Measurements from ENCODE around the gene ST6GALNAC6.
"Not testable (repeated sequence)": the region's sequence is repeated elsewhere in the genome, so short reads cannot be mapped to it uniquely, and the experiment has no call there.

Gene ST6GALNAC6

GRCh38 chr9:127870887-127871286, 28.5 kb downstream of the ST6GALNAC6 start:
- no peak for DNase-seq

DNA sequence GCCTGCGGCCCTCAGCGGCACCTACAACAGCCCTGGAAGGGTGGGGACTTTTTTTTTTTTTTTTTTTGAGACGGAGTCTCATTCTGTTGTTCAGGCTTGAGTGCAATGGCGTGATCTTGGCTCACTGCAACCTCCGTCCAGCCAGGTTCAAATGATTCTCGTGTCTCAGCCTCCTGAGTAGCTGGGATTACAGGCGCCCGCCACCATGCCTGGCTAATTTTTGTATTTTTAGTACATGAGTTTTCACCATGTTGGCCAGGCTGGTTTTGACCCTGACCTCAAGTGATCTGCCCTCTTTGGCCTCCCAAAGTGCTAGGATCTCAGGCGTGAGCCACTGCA, 29.3 kb downstream of the ST6GALNAC6 start:
- not testable (repeated sequence) for DNase-seq

DNA sequence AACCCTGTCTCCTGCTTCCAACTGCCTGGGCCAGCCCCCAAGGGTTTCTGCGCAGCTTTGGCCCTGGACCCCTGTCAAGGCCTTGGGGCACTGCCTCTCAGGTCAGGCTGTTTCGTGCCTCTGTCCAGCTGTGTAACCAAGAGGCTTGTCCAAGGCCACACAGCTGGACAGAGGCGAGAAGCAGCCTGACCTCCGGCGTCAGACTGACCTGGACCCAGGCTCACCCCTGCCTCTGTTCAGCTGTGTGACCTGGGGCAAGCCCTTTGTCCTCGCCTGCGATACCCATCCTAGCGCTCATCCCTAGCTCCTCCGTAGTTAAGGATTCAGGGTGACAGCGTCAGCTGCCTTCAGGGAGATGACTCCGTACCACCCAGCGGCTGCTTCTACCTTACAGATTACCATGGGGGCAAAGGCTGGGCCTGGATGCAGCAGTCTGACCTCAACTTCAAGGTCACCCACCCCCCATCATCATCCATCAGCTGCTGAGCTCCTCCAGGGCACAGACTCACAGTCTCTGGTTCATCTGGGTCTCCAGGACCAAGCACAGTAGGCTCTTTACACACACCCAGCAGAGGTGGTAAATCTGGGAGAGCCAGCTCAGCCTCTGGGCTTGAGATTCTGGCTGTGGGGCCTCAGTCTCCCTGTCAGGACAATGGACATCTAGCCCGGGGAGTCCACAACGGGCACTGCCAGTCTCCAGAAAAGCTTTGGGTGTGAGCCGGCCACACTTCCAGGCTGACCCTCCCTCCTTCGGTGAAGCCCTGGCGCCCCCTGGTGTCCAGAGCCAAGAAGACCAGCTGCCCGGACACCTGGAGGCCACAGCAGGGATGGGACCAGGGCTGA, 29.9 kb downstream of the ST6GALNAC6 start:
- peak; percentile 50 to 77 for DNase-seq

DNA sequence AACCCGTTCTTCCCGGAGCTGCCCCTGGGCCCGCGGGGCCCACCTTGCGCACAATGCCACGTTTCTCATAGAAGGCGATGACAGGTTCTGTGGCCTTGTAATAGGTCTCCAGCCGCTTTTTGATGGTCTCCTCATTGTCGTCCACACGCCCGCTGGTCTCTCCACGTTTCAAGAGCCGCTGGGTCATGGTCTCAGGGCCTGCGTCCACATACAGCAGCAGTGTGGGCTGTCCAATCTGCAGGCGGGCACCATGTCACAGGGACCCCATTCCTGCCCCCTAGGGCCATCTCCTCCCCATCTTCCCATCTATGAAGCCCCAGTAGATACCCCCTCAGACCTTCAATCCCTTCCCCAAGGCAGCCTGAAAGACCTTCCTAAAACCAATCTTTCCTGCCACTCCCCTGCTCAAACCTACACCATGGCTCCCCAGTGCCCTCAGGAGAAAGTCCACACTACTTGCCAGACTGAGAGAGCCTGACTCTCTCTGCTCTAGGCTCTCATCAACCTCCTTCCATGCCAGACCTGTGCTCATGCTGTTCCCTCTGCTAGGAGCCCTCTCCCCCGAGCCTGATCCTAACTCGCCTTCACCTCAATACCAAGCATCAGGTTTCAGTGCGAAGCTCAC, 31.0 kb downstream of the ST6GALNAC6 start:
- no peak for DNase-seq

DNA sequence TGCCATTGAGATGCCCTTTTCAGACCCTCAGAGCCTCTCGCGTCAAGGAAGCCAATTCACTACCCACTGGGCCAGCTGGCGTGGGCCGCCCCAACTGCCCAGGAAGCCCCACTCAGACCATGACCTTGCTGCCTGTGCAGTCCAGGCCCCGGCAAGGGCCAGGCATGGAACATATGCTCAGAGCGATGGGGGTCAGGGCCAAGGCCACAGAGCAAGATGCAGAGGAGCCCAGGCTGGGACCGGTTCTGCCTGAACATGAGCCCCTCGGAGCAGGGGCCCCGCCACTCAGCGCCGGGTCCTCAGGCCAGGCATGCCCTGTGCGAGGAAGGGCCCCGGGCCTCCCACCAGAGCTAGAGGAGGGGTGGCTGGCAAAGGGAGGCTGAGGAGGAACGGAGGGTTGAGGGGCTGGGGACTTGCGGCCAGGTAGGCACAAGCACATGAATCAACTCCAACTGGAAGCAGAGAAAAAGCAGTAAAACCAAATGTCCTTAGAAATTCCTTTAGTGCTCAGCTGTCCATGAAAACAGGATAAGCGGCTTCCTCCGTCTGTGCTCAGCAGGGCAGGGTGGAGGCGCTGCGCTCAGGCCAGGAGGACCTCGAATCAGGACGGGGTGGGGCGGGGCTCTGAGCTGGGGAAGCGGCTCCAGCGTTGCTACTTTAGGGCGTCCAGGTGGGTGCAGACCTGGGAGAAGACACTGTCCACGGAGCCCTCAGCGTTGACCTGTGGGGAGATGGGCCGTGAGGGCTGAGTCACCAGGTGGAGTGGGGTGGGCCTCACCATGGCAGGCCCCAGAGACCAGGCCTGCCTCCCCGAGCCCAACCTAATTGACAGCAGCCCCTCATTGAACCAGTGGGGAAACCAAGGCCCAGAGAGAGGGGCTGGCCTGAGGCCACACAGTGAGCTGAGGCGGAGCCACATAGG, 31.8 kb downstream of the ST6GALNAC6 start:
- DNase-seq, result no peak

DNA sequence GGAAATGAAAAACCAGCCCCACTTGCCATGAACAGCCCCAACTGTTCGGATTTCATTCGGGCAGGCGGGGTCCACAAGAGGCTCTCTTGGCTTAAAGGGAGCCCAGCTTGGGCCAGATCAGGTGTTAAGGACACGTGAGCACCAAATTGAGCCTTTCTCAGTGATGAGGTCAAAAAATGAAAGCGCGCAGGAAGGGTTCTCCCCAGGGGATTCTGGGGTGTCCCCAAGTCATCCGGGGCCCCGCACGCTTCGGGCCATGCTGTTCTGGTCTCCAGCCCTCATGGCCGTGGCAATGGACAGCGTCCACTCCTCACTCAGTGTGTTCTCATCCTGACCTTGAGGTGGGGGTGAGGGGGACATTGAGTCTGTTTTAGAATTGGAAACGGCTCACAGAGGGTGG, 32.9 kb downstream of the ST6GALNAC6 start:
- no peak for DNase-seq

DNA sequence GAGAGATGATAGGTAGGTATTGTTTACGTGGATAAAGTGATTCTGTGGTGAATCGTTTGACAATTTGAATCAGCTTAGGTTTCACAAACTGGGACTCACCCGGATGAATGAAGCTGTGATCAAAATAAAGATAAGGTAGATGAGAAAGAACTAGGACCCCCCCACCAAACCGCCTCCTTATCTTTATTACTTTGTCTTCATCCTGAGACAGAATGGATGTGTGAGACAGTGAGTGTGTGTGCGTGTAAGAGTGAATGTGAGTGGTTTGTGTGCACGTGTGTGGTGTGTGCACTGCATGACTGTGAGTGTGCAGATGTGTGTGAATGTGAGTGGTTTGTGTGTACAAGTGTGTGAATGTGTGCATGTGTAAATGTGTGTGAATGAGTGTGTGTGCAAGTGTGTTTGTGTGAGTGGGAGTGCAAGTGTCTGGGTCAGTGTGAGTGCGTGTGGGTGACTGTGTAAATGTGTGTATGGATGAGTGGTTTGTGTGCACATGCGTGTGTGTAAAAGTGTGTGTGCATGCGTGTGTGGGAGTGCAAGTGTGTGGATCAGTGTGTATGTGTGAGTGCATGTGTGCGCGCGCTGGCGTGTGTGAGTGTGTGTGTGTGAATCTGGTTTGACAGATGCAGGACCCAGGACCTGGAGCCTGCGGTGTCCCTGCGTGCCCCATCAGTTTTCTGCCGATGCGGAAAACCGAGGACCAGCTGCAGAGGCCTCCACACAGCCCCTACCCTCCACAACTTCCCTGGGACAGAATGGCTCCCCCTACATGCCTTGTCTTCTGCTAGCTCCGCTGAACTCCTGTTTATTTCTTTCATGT, 33.5 kb downstream of the ST6GALNAC6 start:
- no peak for DNase-seq

- no peak for DNase-seq
Measured at GRCh38 chr9:127863191-127863621, 36.2 kb downstream of the ST6GALNAC6 start.

- DNase-seq, result no peak
Measured at GRCh38 chr9:127862075-127863011, 37.1 kb downstream of the ST6GALNAC6 start.

DNA sequence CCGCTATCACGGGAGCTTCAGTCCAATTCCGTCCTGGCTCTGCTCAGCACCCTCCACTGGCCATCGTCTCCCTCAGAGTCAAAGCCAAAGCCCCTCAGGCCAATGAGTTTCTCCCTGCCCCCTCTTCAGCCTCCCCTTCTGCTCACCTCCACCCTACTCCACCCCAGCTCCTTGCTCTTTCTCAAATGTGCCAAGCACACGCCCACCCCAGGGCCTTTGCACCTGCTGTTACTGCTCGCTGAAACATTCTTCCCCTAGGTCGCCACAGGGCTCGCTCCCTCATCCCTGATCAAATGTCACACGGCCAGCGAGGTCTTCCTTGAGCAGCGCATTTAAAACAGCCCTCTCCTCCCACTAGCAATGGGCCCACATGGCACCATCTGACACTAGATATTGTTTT, 38.6 kb downstream of the ST6GALNAC6 start:
- no peak for DNase-seq

DNA sequence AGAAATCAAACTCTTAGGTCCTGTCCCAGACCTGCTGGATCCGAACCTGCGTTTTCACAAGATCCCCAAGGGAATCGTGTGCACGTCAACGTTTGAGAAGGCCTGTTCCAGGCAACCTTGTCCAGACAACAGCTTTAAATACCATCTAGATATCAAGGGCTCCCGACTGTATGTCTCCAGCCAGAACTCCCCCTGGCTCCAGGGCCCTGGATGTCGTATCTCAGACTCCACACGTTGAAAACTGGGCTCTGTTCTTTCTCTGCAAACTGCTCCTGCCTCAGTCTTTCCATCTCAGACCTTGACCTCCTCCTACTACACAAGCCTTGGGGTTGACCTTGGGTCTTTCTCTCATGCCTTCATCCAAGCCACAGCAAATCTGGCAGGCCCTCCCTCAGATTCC, 39.1 kb downstream of the ST6GALNAC6 start:
- DNase-seq, result no peak

DNA sequence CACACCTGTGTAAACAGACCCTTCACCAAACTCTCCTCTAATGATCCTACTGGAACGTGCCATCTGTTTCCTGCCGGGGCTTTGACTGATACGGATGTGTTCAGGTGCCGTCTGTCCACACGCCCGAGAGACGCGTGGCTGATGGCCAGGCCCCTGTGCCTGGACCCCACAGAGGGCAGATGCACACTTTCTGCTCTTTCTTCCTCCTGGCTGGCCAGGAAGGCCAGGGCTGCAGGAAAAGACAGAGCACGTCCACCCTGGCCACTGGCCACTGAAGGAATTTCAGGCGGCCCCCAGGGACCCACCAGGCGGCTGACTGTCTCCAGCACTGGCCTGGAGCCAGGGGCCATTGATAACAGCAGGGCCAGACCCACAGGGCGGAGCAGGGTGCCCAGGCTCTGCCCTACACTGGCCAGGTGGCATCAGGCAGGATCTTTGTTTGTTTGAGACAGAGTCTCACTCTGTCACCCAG, 41.3 kb downstream of the ST6GALNAC6 start:
- DNase-seq, result no peak

DNA sequence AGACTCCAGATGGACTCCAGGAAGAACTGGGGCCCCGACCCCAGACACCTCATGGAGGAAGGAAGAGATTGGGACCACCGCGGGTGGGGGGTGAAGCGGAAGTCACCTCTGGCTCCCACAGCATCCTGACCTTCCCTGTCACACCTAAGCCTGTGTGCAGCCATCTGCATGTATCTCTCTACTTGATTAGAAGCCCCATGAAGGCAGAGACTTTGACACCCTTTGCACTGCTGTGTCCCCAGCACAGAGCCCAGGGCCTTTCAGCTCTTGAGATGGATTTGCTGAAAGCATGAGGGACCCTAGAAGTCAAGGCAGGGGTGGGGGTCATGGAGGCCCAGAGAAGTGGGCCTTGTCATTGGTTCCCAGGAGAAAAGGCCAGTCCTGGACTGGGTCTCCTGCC, 42.1 kb downstream of the ST6GALNAC6 start:
- DNase-seq, result no peak

DNA sequence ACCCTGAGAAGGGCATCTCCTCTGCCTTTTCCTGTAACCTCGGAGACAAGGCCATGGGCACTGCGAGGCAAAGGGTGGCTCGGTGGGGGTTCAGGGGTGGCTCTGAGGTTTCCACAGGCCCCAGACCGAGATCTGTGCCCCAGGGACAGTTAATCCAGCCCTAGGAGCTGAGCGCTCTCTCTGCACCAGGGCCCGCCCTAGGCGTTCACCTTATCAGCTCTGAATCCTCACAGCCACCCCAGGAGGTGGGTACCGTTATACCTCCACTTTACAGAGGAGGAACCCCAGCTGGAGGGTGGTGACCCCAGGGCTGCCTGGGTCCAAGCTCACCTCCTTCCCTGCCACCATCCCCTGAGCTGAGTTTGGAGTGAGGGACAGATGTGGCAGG, 42.7 kb downstream of the ST6GALNAC6 start:
- no peak for DNase-seq

- DNase-seq, result no peak
Measured at GRCh38 chr9:127856094-127856728, 43.2 kb downstream of the ST6GALNAC6 start.

DNA sequence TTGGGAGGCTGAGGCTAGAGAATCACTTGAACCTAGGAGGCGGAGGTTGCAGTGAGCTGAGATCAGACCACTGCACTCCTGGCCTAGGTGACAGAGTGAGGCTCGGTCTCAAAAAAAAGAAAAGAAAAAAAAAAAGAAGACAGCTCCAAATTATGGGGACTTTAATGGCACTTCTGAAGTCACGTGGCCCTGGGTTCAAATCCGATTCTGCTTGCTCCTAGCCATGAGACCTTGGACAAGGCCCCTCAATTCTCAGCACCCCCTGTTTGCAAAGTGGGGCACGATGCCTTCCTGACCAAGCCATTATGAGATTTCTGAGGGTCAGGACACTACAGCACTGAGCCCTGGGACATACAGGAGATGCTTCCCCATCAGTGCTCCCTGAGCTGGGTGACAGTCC, 43.9 kb downstream of the ST6GALNAC6 start:
- DNase-seq, result no peak

- no peak for DNase-seq
Measured at GRCh38 chr9:127854960-127855359, 44.4 kb downstream of the ST6GALNAC6 start.

GRCh38 chr9:127854184-127854806, 45.1 kb downstream of the ST6GALNAC6 start, which contains the start of gene ENG:
Gene ENG (minus strand): TSS chr9:127854658. CDS start chr9:127854355, 303 bp downstream.
- no peak for DNase-seq

DNA sequence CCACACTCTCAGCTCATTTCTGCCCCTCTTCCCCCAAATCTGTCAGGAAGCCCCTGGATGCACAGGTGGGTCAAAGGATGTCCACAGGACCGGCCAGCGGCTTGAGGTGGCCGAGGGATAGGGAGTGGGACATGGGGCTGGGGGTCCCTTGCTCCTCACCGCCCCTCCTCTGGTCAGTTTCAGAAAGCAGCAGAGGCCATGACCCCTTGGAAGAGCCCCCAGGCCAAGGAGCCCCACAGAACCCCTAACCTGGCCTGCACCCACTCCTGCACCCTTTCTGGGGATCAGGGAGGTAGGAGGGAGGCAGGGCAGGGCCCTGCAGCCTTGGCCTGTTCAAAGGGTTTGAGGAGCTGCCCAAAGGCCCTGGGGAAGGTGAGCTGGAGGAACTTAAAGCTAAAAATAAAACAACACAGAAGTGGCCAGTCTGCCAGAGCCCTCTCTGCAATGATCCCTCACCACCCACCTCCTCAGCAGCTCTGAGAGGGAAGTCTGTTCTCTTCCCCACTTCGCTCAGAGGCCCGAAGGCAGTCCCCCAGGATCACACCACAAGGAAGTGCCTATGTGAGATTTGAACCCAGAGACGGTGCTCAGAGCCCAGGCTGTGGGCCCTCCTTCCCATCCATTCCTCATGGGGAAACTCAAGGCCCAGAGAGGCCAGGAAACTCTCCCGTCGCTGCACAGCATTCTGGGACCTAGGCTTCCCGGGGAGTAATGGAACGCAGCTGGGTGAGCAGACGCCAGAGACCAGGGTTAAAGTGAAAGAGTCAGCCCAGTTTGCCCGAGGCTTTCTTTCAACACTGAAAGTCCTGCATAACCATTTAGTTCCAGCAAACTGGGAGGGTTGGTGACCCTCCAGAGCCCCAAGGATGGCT, 45.9 kb downstream of the ST6GALNAC6 start:
- no peak for DNase-seq

Measured in NCI-H1930 (cell line).